Fibroblast of villous mesenchyme (primary cell): Measurements from ENCODE around the gene KATNB1. TPM values are rescaled to one million over a fixed set of nuclear protein-coding genes. Genes with fewer than 3 reads are reported as not detected.

ENCODE experiments used
- DNase-seq: peaks from one replicate; pipeline ENCODE4 v3.0.0-alpha.2; 2010; ENCODE audit warnings: low read depth
- H3K4me3 ChIP-seq: 2 replicates; pipeline ENCODE4 v1.5.1; 2011; ENCODE audit warnings: low read depth, mild to moderate bottlenecking, low read length
- CTCF ChIP-seq: IDR thresholded peaks from 2 replicates; pipeline ENCODE4 v1.5.1; 2012; ENCODE audit warnings: low read depth, mild to moderate bottlenecking, low read length; ENCODE audit not compliant: insufficient read depth
- total RNA-seq: library from RNA; depleted of rRNA; stranded (reverse); fragments of >200 nt; gene quantifications from 2 replicates; pipeline ENCODE4 v1.2.3, GENCODE V29; 2012

KATNB1 gene
- total RNA-seq, 1 donor: 23.3 TPM

- H3K4me3 ChIP-seq: no peak overlapping the region
- no peak for TF ChIP-seq CTCF
- DNase-seq: no peak
Observed at GRCh38 chr16:57696240-57696639, 39.3 kb upstream of the KATNB1 start.

- no peak for DNase-seq
- TF ChIP-seq CTCF: no peak
- H3K4me3 ChIP-seq: no peak overlapping the region
Observed at GRCh38 chr16:57697896-57698537, 37.6 kb upstream of the KATNB1 start.

GRCh38 chr16:57698812-57699405 lies 36.7 kb upstream of the KATNB1 start:
- no peak for DNase-seq
- no peak for TF ChIP-seq CTCF
- H3K4me3 ChIP-seq: no peak overlapping the region

- no peak for TF ChIP-seq CTCF
- no peak for DNase-seq
Observed at GRCh38 chr16:57699481-57699880, 36.1 kb upstream of the KATNB1 start.

GRCh38 chr16:57699899-57700298 lies 35.7 kb upstream of the KATNB1 start:
- no peak overlapping the region for H3K4me3 ChIP-seq
- DNase-seq: no peak
- TF ChIP-seq CTCF: no peak

More at GRCh38 chr16:57699481-57699880, 36.1 kb upstream of the KATNB1 start:
- H3K4me3 ChIP-seq: no peak overlapping the region

GRCh38 chr16:57700781-57701551 lies 34.6 kb upstream of the KATNB1 start:
- no peak for TF ChIP-seq CTCF
- no peak overlapping the region for H3K4me3 ChIP-seq
- peak; percentile 12 for DNase-seq
